Muscle layer of colon (tissue), 2 donors: ENCODE measurements around the gene TSPAN14.
"Not testable (repeated sequence)": the region's sequence is repeated elsewhere in the genome, so short reads cannot be mapped to it uniquely, and the experiment has no call there.

Experiments
- H3K27ac ChIP-seq: one replicate; pipeline ENCODE4 v1.7.0; 2013; ENCODE audit warnings: low read depth, mild to moderate bottlenecking, low read length, moderate library complexity
- H3K27me3 ChIP-seq, 2 donors: one replicate each; pipeline ENCODE4 v1.7.0; 2013; ENCODE audit warnings: low read length in 2 of 2, mild to moderate bottlenecking in 2 of 2; ENCODE audit not compliant: insufficient read depth in 2 of 2, control insufficient read depth in 1 of 2
- H3K36me3 ChIP-seq: one replicate; pipeline ENCODE4 v1.7.0; 2013; ENCODE audit warnings: mild to moderate bottlenecking, low read length; ENCODE audit not compliant: insufficient read depth
- H3K4me1 ChIP-seq: one replicate; pipeline ENCODE4 v1.7.0; 2013; ENCODE audit warnings: mild to moderate bottlenecking, low read length; ENCODE audit not compliant: insufficient read depth
- H3K4me3 ChIP-seq, 2 donors: one replicate each; pipeline ENCODE4 v1.7.0; 2013; ENCODE audit warnings: low read length in 2 of 2, low read depth in 1 of 2, mild to moderate bottlenecking in 1 of 2, moderate library complexity in 1 of 2
- H3K9ac ChIP-seq: one replicate; pipeline ENCODE4 v1.7.0; 2013; ENCODE audit warnings: low read length
- H3K9me3 ChIP-seq: one replicate; pipeline ENCODE4 v1.7.0; 2013; ENCODE audit warnings: mild to moderate bottlenecking, low read length
- donor health status: abdominal sarcoma.
- donor health status: Adenocarcinoma of cecum.

TSPAN14 gene

GRCh38 chr10:80528901-80529300 lies 74.8 kb downstream of the TSPAN14 start:
- Histone ChIP-seq H3K27ac (no peak overlapping the region), H3K9ac (no peak overlapping the region), H3K4me1 (no peaks in the 10 kb centered on the region)

GRCh38 chr10:80529604-80530003 lies 75.5 kb downstream of the TSPAN14 start:
- Histone ChIP-seq H3K27me3 (no peaks in the 10 kb centered on the region), H3K36me3 (no peaks in the 10 kb centered on the region), H3K9me3 (no peaks in the 10 kb centered on the region), H3K4me3 (no peak overlapping the region), H3K9ac (no peak overlapping the region), H3K27ac (no peak overlapping the region), H3K4me1 (no peaks in the 10 kb centered on the region)

More at GRCh38 chr10:80528901-80529300, 74.8 kb downstream of the TSPAN14 start:
- Histone ChIP-seq H3K36me3 (no peaks in the 10 kb centered on the region), H3K27me3 (no peaks in the 10 kb centered on the region), H3K9me3 (no peaks in the 10 kb centered on the region), H3K4me3 (no peak overlapping the region)

- Histone ChIP-seq H3K4me3 (no peak overlapping the region), H3K36me3 (no peaks in the 10 kb centered on the region), H3K9me3 (no peaks in the 10 kb centered on the region), H3K4me1 (no peaks in the 10 kb centered on the region), H3K9ac (no peak overlapping the region), H3K27ac (no peak overlapping the region), H3K27me3 (no peaks in the 10 kb centered on the region)
Measured at GRCh38 chr10:80530251-80530650, 76.1 kb downstream of the TSPAN14 start.

DNA sequence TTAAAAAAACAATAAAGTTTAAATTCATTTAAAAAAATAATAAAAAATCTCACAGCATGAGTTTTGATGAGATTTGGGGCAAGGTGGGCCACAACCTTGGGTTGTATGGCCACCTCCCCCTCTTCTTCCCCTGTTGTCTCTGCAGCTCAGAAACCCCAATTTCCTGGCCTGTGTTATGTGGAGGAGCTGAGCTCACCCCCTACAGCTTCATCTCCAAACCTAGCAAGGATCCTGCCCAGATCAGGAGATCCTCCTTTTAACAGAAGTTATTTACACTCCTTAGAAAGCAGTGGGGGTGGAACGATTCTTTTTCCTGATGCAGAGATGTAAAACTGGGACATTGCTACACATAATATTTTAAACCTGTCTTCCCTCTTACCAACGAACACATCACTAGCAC lies 76.7 kb downstream of the TSPAN14 start:
- H3K36me3 ChIP-seq, result no peaks in the 10 kb centered on the region
- no peaks in the 10 kb centered on the region for H3K4me1 ChIP-seq
- no peaks in the 10 kb centered on the region for H3K9me3 ChIP-seq
- no peak overlapping the region for H3K4me3 ChIP-seq
- H3K27ac ChIP-seq, result no peak overlapping the region
- H3K27me3 ChIP-seq, result no peaks in the 10 kb centered on the region
- H3K9ac ChIP-seq, result no peak overlapping the region

- Histone ChIP-seq H3K4me3 (no peak overlapping the region), H3K36me3 (no peaks in the 10 kb centered on the region), H3K27me3 (no peaks in the 10 kb centered on the region), H3K9ac (no peak overlapping the region), H3K4me1 (no peaks in the 10 kb centered on the region), H3K27ac (no peak overlapping the region), H3K9me3 (no peaks in the 10 kb centered on the region)
Measured at GRCh38 chr10:80532571-80532970, 78.5 kb downstream of the TSPAN14 start.

- not testable (repeated sequence) for H3K9ac ChIP-seq, H3K9me3 ChIP-seq, H3K27ac ChIP-seq, H3K27me3 ChIP-seq, H3K36me3 ChIP-seq, H3K4me1 ChIP-seq, H3K4me3 ChIP-seq
Measured at GRCh38 chr10:80534059-80534458, 79.9 kb downstream of the TSPAN14 start.

- H3K27me3 ChIP-seq, H3K4me3 ChIP-seq, H3K36me3 ChIP-seq, H3K27ac ChIP-seq, H3K9ac ChIP-seq, H3K4me1 ChIP-seq, H3K9me3 ChIP-seq: not testable (repeated sequence)
Measured at GRCh38 chr10:80534646-80535045, 80.5 kb downstream of the TSPAN14 start.

GRCh38 chr10:80535671-80536360 lies 81.7 kb downstream of the TSPAN14 start:
- Histone ChIP-seq H3K4me3 (peak overlapping the region; percentile 42 to 63), H3K27me3 (no peaks in the 10 kb centered on the region), H3K27ac (peak overlapping the region; percentile 63), H3K4me1 (no peaks in the 10 kb centered on the region), H3K9ac (no peak overlapping the region), H3K36me3 (no peaks in the 10 kb centered on the region), H3K9me3 (no peaks in the 10 kb centered on the region)

GRCh38 chr10:80536361-80536835 lies 82.3 kb downstream of the TSPAN14 start:
- H3K9me3 ChIP-seq, result no peaks in the 10 kb centered on the region
- peak overlapping the region; percentile 42 to 63 for H3K4me3 ChIP-seq
- H3K27ac ChIP-seq, result peak overlapping the region; percentile 63
- H3K36me3 ChIP-seq, result no peaks in the 10 kb centered on the region
- no peak overlapping the region for H3K9ac ChIP-seq
- no peaks in the 10 kb centered on the region for H3K4me1 ChIP-seq
- no peaks in the 10 kb centered on the region for H3K27me3 ChIP-seq

DNA sequence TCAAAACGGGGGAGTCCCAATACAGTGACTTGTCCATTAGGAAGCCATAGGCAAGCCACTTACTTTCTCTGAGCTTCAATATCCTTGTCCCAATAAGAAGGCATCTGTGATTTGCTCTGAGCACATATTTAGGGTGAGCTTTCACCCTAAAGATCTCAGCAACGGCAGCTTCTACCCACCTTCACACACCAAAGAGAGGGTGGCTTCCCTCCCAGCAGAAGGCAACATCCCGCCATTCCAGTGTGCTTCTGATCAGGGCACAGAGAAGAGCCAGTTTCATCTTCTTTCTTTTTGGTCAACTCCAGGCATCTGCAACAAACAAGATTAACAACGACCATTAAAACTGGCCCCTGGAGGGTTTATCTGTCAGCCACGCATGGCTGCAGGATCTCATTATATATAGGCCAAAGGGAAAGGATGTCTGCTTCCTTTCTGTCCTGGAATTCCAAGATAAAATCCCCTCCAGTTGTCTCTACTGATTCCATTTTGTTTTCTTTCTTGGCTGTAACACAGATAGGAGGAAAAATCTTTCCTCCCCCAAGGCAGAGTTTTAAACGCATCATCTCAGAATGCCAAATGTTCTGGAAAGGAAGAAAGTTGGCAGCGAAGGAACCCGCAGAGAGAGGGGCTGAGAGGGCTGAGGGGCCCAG lies 83.1 kb downstream of the TSPAN14 start:
- Histone ChIP-seq H3K4me1 (no peaks in the 10 kb centered on the region), H3K27ac (no peak overlapping the region), H3K36me3 (no peaks in the 10 kb centered on the region), H3K27me3 (no peaks in the 10 kb centered on the region), H3K4me3 (no peak overlapping the region), H3K9ac (no peak overlapping the region), H3K9me3 (no peaks in the 10 kb centered on the region)

DNA sequence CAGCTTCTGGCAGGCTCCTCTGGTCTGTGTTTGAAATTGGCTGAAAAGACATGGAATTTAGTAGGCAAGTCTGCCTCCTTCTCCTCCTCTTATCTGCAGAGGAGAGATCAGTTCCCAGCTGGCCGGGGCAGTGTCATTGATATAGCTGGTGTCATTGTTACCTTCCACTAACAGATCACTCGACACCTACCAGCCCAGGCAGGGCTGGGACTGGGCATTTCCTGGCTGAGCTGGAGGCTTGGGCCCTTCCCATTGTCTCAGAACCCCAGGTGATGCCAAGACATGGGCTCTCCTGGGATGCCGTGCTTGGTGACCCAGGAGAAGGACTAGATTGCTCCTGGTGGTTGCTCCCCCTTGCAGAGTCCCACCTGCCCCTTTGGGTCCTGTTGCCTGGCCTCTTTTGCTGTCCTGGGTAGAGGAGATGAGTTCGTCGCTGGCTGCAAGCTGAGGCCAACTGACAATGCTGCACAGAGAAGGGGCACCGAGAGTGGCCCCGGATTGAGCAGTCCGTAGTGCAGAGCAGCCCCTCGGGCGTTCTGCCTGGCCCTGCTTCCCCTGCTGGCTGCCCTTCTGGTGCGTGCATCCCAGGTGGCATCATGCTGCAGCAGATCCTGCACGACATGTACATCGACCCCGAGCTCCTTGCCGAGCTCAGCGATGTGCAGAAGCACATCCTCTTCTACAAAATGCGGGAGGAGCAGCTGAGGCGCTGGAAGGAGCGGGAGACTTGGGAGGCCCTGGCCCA lies 83.8 kb downstream of the TSPAN14 start, which contains the start of gene SH2D4B:
SH2D4B (plus strand) TSS at position 167 of the 745 bp plus-strand sequence; CDS start at position 597, 430 bp downstream.
- no peaks in the 10 kb centered on the region for H3K4me1 ChIP-seq

More for the DNA sequence above, 83.8 kb downstream of the TSPAN14 start, which contains the start of gene SH2D4B:
- no peak within 1 kb of the TSS for H3K27ac ChIP-seq
- H3K4me3 ChIP-seq, result no peak within 1 kb of the TSS
- H3K9me3 ChIP-seq, result no peaks in the 10 kb centered on the region
- H3K9ac ChIP-seq, result no peak within 1 kb of the TSS
- no peaks in the 10 kb centered on the region for H3K27me3 ChIP-seq
- no peaks in the 10 kb centered on the region for H3K36me3 ChIP-seq
